ENCODE data around the gene TRAPPC12. TPM values are rescaled to one million over a fixed set of nuclear protein-coding genes. Genes with fewer than 3 reads are reported as not detected.

The TRAPPC12 gene
- total RNA-seq: 51.7 and 64.0 TPM in 2 replicates

GRCh38 chr2:3379647-3380534 is at the start of gene TRAPPC12:
TSS of gene TRAPPC12 (plus strand) at chr2:3379694. CDS start at chr2:3387624, 7,930 bp downstream.

GRCh38 chr2:3377612-3378432 is 1.7 kb upstream of the TRAPPC12 start, which contains the start of gene EIPR1:
TSS of gene EIPR1 (minus strand) at chr2:3377818. CDS start at chr2:3377689, 129 bp downstream.

GRCh38 chr2:3519255-3520205 is 140.0 kb downstream of the TRAPPC12 start, which contains the start of gene ADI1:
TSS of gene ADI1 (minus strand) at chr2:3519531. CDS start at chr2:3519487, 44 bp downstream.

Other genes starting within 250 kb of the TRAPPC12 start
- 32.4 and 36.4 TPM in 2 replicates for gene EIPR1, start 1.9 kb upstream of the TRAPPC12 start, total RNA-seq
- gene ADI1, start 139.8 kb downstream of the TRAPPC12 start, total RNA-seq: 39.0 and 42.2 TPM in 2 replicates
- 42.0 and 47.5 TPM in 2 replicates for gene RNASEH1, start 178.6 kb downstream of the TRAPPC12 start, total RNA-seq
- 731 and 1,566 TPM in 2 replicates for gene RPS7, start 195.6 kb downstream of the TRAPPC12 start, total RNA-seq
- gene COLEC11, start 215.4 kb downstream of the TRAPPC12 start, total RNA-seq: 0.18 and 2.4 TPM in 2 replicates

Data from smooth muscle cell of the umbilical artery (primary cell).